HUDEP-2 (cell line): Measurements from ENCODE around the gene TP53.

ENCODE experiments used
- DNase-seq, 76 experiments: peaks; one replicate each; lab custom pipeline; 2025; ENCODE audit not compliant: unreplicated experiment in 76 of 76; lab: John Stamatoyannopoulos, UW

TP53 gene

DNA sequence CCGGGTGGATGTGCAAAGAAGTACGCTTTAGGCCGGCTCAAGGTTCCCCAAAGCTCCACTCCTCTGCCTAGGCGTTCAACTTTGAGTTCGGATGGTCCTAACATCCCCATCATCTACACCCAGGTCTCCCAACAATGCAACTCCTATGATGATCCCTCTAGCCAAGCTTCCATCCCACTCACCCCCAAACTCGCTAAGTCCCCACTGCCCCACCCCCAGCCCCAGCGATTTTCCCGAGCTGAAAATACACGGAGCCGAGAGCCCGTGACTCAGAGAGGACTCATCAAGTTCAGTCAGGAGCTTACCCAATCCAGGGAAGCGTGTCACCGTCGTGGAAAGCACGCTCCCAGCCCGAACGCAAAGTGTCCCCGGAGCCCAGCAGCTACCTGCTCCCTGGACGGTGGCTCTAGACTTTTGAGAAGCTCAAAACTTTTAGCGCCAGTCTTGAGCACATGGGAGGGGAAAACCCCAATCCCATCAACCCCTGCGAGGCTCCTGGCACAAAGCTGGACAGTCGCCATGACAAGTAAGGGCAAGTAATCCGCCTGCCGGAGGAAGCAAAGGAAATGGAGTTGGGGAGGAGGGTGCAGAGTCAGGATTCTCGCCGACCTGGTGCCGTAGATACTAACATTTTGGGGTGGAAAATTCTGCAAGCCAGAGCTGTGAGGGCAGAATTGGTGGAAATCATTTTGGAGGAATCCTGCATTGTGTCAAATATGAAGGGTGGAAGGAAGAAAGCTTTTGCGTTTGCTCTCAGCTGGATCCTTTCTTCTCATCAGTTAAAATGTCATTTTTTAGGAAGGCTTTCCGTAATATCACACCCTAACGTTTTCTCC is at the start of gene TP53:
TP53 (minus strand) TSS at position 419 of the 836 bp plus-strand sequence. CDS start 10,896 bp downstream, outside the sequence.
- peak in 71 of 76 experiments; percentile 29 to 93 (median 84) for DNase-seq

- no peak for DNase-seq
Observed at GRCh38 chr17:7732981-7733539, 45.8 kb upstream of the TP53 start.

DNA sequence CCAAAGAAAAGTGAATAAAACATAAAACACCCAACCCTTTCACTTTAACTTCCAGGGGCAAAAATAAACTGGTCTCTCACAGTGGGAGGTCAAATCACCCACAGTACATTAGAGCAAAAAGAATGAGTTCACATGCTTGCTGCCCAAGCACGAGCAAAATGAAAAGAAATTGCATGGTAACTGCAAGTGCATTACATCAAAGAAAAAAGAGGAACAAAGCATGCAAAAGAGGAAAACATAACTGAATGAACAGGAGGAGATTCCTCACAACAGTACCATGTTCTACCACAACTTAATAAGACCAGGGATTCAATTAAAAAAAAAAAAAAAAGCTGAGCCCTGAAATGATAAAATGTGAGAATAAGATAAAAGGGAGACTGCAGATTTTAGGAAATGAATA is 42.5 kb upstream of the TP53 start:
- DNase-seq: no peak

GRCh38 chr17:7727886-7728285 is 40.6 kb upstream of the TP53 start:
- no peak for DNase-seq

GRCh38 chr17:7721612-7722011 is 34.3 kb upstream of the TP53 start:
- no peak for DNase-seq

DNA sequence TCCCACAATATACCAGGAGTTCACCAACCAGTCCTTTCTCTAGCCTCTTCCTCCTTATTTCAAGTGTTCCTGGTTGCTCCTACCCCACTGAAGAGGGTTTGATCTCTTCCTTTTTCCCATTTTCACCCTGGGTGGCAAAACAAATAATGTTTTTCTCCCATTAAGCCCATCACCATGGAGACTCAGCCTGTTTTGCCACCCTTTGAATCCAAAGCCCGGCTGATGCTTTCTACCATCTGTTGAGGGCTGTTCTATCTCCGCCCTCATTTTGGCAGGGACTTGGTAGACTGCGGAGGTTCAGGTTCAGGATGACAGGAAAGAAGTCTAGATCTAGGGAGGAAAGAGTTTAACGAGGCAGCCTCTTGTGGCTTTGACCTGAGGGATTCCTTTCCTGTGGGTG is 32.8 kb upstream of the TP53 start:
- DNase-seq: no peak

DNA sequence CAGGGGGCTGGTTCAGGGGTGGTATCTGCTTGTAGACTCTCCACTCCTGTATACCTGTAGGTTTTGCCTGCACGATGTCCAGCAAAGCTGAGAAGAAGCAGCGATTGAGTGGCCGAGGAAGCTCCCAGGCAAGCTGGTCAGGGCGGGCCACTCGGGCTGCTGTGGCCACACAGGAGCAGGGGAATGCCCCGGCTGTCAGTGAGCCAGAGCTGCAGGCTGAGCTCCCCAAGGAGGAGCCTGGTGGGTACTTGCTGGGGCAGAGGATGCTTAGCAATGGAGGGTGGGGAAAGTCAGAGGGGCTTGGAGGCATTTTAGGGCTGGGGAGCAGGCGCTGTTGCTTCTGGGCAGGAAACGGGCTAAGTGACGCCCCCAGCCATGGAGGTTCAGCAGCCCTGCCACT is 32.4 kb upstream of the TP53 start:
- no peak for DNase-seq

GRCh38 chr17:7717756-7718350 is 30.6 kb upstream of the TP53 start:
- no peak for DNase-seq

DNA sequence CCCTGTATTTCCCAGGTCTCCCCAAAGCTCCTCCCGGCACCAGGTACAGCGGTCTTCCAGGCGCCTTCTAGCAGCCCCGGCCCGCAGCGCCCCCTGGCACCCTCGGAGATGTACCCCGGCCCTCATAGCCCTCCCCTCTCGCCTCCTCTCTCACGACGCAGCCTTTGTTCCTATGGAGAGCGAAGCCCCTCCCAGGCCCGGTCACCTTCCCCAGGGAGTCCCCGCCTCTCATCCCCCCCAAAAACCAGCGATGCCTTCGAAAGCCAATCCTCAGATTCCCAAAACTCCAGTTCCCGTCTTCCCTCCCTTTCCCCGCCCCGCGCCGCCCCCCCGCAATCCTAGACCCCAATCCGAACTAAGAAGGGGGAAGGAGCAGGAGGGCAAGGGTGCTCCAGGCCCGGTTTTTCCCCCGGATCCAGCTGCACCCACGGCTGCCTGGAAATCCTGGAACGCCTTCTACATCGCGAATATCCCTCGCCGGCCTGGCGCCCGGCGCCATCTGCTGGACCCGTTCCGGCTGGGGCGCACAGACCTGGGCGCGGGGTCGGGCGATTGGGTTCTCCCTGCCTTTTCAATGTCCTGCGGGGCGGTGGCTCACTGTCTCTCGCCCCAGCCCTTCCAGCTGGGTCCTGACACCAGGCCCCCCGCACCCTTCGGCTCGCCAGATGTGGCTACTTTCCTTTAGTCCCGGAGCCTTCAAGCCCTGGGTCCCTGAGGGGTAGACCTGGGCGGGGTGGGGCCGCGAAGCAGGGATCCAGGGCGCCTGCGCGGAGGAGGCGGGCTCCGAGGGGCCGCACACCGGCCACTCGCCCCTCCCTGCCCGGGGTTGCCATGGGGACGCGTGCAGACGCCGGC is 29.8 kb upstream of the TP53 start, which contains the start of gene DNAH2:
DNAH2 (plus strand) TSS at position 844 of the 855 bp plus-strand sequence. CDS start 1,991 bp downstream, outside the sequence.
- peak in 23 of 76 experiments; percentile 5 to 38 (median 22) for DNase-seq

- no peak for DNase-seq
Observed at GRCh38 chr17:7715936-7716886, 28.9 kb upstream of the TP53 start.

GRCh38 chr17:7714721-7715594 is 27.7 kb upstream of the TP53 start:
- no peak for DNase-seq

- DNase-seq: no peak
Observed at GRCh38 chr17:7713782-7714181, 26.5 kb upstream of the TP53 start.

- no peak for DNase-seq
Observed at GRCh38 chr17:7712111-7712771, 25.0 kb upstream of the TP53 start.

GRCh38 chr17:7711051-7711755 is 23.9 kb upstream of the TP53 start:
- DNase-seq: peak in 6 of 76 experiments; percentile 3 to 21 (median 9)

GRCh38 chr17:7710301-7710700 is 23.0 kb upstream of the TP53 start:
- DNase-seq: peak in 1 of 76 experiments; percentile 3

- DNase-seq: no peak
Observed at GRCh38 chr17:7709031-7709430, 21.7 kb upstream of the TP53 start.
